PFSK-1 (cell line): ENCODE results near the gene XYLT1.

Source experiments
- FOXP2 ChIP-seq: optimal IDR thresholded peaks from 2 replicates; pipeline ENCODE3; 2011; ENCODE audit warnings: borderline replicate concordance, control low read depth, inconsistent platforms; ENCODE audit not compliant: insufficient read depth; ENCODE audit errors: extremely low read length, extremely low read depth
- POLR2AphosphoS5 ChIP-seq: IDR thresholded peaks from 2 replicates; pipeline ENCODE4 v1.6.1; 2012; ENCODE audit warnings: low read depth, mild to moderate bottlenecking, control low read depth, low read length, moderate library complexity
- SIN3A ChIP-seq: IDR thresholded peaks from 2 replicates; pipeline ENCODE4 v1.6.1; 2012; ENCODE audit warnings: mild to moderate bottlenecking, low read length, moderate library complexity, borderline replicate concordance; ENCODE audit not compliant: insufficient read depth
- TAF1 ChIP-seq: IDR thresholded peaks from 2 replicates; pipeline ENCODE4 v1.6.1; 2012; ENCODE audit warnings: low read length, control low read depth, borderline replicate concordance; ENCODE audit not compliant: insufficient read depth
- TF ChIP-seq, protein P1 (sequence below), 2 experiments: IDR thresholded peaks; 2 replicates each; pipeline versions ENCODE4 v1.6.1 to v1.8.0; 2011 to 2012; ENCODE audit warnings: low read depth in 2 of 2, low read length in 2 of 2, control low read depth in 1 of 2, inconsistent platforms in 1 of 2, mild to moderate bottlenecking in 1 of 2, moderate library complexity in 1 of 2; ENCODE audit not compliant: insufficient read depth in 1 of 2

The XYLT1 gene

DNA sequence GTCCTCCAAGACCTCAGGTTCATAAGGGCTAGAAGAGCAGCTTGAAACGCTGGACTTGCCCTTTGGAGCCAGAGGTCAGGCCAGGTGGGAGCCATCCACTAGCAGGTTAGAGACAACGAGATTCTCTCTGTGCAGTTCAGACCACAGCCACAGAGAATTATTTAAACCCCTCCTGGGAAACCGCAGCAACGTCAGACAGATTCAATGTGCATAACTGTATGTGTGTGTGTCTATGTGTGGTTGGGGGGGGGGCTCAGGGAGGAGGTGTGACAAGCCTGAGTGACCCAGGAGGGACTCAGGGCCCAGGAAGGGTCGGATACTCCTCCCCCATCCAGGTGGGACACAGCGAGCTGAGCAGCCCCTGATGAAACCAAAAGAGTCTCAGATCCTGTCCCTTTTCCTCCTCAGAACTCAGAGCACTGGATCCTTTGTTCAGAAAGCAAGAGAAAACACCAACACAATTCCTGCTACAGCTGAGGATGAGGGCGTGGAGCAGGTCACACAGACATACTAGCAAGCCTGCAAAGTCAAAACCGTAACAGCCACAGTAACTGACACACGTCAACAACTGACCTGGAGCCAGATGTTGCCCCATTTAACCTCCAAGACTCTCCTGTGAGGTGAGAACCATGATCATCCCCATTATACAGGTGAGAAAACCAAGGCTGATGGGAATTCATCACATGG, 66.8 kb downstream of the XYLT1 start:
- no peak for TF ChIP-seq FOXP2
- TF ChIP-seq, protein P1, sequence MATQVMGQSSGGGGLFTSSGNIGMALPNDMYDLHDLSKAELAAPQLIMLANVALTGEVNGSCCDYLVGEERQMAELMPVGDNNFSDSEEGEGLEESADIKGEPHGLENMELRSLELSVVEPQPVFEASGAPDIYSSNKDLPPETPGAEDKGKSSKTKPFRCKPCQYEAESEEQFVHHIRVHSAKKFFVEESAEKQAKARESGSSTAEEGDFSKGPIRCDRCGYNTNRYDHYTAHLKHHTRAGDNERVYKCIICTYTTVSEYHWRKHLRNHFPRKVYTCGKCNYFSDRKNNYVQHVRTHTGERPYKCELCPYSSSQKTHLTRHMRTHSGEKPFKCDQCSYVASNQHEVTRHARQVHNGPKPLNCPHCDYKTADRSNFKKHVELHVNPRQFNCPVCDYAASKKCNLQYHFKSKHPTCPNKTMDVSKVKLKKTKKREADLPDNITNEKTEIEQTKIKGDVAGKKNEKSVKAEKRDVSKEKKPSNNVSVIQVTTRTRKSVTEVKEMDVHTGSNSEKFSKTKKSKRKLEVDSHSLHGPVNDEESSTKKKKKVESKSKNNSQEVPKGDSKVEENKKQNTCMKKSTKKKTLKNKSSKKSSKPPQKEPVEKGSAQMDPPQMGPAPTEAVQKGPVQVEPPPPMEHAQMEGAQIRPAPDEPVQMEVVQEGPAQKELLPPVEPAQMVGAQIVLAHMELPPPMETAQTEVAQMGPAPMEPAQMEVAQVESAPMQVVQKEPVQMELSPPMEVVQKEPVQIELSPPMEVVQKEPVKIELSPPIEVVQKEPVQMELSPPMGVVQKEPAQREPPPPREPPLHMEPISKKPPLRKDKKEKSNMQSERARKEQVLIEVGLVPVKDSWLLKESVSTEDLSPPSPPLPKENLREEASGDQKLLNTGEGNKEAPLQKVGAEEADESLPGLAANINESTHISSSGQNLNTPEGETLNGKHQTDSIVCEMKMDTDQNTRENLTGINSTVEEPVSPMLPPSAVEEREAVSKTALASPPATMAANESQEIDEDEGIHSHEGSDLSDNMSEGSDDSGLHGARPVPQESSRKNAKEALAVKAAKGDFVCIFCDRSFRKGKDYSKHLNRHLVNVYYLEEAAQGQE (IDR thresholded peaks at IDR 0.05; ENCODE audit: insufficient read depth in 1 of 2, low read depth in 2 of 2, low read length in 2 of 2): no peak
- TF ChIP-seq POLR2AphosphoS5: no peak
- no peak for TF ChIP-seq SIN3A
- TF ChIP-seq TAF1: no peak

DNA sequence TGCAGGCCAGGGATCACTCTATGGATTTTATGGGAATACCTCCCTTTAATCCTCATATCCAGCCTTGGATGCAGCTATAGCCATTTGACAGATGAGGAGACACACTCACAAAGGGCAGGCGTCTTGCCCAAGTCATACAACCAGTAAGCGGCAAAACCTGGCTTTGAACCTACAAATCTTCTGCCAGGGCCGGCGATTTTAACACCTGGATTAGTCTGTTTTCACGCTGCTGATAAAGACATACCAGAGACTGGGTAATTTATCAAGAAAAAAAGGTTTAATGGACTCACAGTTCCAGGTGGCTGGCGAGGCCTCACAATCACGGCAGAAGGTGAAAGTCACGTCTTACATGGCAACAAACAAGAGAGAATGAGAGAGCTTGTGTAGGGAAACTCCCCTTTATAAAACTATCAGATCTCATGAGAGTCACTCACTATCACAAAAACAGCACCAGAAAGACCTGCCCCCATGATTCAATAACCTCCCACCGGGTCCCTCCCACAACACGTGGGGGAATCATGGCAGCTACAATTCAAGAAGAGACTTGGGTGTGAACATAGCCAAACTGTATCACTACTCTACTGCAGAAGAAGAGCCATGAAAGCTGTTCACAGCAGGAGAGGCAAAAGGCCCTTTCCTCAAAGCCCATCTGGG, 67.5 kb downstream of the XYLT1 start:
- TF ChIP-seq FOXP2 (no peak), SIN3A (no peak), POLR2AphosphoS5 (no peak), TAF1 (no peak)
- TF ChIP-seq, protein P1 (IDR thresholded peaks at IDR 0.05; ENCODE audit: insufficient read depth in 1 of 2, low read depth in 2 of 2, low read length in 2 of 2): no peak

DNA sequence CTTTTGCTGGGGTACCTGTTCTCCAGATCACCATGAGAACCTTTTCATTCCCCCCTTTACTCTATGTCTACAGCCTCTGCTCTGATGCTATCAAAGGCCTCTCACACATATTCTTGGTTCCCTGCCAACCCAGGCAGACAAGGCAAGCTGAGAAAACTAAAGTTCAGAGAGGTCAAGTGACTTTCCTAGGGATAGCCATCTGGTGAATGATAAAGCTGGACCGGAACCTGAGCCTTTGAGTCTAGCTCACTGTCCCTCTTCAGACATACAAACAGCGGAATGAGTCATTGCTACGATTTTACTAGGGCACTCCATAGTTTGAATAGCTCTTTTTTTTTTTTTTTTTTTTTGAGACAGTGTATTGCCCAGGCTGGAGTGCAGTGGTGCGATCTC, 73.3 kb downstream of the XYLT1 start:
- TF ChIP-seq POLR2AphosphoS5: no peak
- TF ChIP-seq, protein P1 (IDR thresholded peaks at IDR 0.05; ENCODE audit: insufficient read depth in 1 of 2, low read depth in 2 of 2, low read length in 2 of 2): peak in 1 of 2 experiments; percentile 40; a peak in 1 of 4 replicates

DNA sequence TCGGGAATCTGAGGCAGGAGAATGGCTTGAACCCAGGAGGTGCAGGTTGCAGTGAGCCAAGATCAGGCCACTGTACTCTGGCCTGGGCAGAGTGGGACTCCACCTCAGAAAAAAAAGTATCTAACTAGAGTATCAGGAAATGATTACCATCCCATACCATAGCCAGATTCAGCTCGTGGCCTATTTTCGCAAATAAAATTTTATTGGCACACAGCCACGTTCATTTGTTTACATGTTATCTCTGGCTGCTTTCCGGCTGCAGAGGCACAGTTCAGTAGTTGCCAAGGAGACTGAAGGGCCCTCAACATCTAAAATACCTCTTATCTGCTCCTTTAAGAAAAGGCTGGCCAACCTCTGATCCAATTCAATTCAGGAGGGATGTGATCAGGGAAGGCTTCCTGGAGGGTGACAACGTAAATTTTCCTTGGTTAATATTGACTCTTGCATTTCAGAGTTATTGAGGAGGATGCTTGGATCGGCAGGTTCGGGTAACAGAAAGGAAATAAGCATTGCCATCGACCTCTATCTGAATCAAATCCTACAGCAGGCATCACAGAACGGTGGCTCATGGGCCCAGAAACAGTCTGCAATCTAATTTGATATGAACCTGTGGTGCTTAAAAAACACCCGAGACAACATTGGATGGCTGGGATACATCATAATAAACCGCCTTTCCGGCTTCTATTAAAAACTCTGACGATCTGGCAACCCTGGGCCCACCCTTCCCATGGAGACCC, 73.8 kb downstream of the XYLT1 start:
- TF ChIP-seq FOXP2 (no peak), SIN3A (no peak), POLR2AphosphoS5 (no peak), TAF1 (no peak)
- TF ChIP-seq, protein P1 (IDR thresholded peaks at IDR 0.05; ENCODE audit: insufficient read depth in 1 of 2, low read depth in 2 of 2, low read length in 2 of 2): no peak
